Activated T-cell treated with anti-CD3 and anti-CD28 coated beads, Interleukin-2, amount 50 U/mL, for 24 hours (primary cell): Measurements from ENCODE around the gene CCDC39.

Experiments
- DNase-seq: peaks from one replicate; pipeline ENCODE4 v3.0.0-alpha.2; 2020
- H3K27ac Mint-ChIP-seq: 2 replicates; pipeline ENCODE4 v1.8.0; 2020; ENCODE audit warnings: mild to moderate bottlenecking, mixed read lengths
- H3K27me3 Mint-ChIP-seq: 2 replicates; pipeline ENCODE4 v1.8.0; 2020; ENCODE audit warnings: mixed read lengths
- H3K36me3 Mint-ChIP-seq: 2 replicates; pipeline ENCODE4 v1.8.0; 2020; ENCODE audit warnings: low read depth, mixed read lengths
- H3K4me1 Mint-ChIP-seq: 2 replicates; pipeline ENCODE4 v1.8.0; 2020; ENCODE audit warnings: low read depth, mixed read lengths
- H3K4me3 Mint-ChIP-seq: 2 replicates; pipeline ENCODE4 v1.8.0; 2020; ENCODE audit warnings: mild to moderate bottlenecking, moderate library complexity, mixed read lengths
- H3K9me3 Mint-ChIP-seq: 2 replicates; pipeline ENCODE4 v1.8.0; 2020; ENCODE audit warnings: mixed read lengths

Gene CCDC39

DNA sequence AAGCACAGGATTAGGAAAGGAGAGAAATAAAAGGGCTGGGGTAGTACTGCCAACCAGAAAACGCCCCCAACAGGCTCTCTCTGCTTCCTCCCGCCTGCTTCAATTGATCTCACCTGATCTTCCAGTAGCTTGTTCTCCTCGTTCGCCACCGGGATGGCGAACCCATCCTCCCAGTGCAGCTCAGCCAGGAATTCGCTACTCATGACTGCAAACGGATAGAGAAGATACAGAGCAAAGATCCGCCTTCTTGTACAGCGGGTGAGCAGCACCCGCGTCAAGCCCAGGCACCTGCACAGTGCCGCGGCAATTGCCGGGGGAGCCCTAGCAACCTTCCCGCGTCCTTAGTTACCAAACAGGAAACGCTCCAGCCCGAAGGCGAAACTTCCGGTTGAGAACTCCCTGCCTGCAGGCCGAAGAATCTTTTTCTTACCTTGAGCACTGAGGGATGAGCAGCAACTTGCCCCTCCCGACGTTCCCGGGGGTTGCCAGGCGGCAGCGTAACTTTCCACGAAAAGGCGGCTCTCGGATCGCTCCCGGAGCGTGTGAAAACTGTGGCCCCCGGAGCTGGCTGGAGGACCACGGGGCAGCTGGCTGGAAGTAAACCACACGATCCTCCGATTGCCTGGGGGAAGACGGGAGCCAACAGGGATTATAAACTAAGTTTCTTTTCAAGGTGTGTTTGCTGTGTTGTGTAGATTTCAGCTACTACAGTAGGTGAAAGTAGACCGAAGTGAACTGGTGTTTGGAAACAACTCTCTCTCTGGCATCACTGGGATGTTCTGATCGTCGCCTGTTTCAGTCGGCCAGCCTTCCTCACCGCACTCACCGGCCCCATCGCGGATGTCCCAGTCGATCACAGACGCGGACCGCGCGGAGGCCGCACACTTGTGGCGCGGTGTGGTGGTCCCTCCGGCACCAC, at the start of gene CCDC39:
CCDC39 (minus strand) TSS at position 312 of the 919 bp plus-strand sequence; CDS start at position 203, 109 bp downstream.
- peak; percentile 81 for DNase-seq
- peaks cover 3% of the 10 kb centered on the region for H3K36me3 Mint-ChIP-seq
- peak within 1 kb of the TSS; percentile 85 for H3K4me3 Mint-ChIP-seq
- no peaks in the 10 kb centered on the region for H3K9me3 Mint-ChIP-seq
- peaks cover 67% of the 10 kb centered on the region for H3K27me3 Mint-ChIP-seq
- H3K27ac Mint-ChIP-seq = peak within 1 kb of the TSS; percentile 57
- peaks cover 21% of the 10 kb centered on the region for H3K4me1 Mint-ChIP-seq

DNA sequence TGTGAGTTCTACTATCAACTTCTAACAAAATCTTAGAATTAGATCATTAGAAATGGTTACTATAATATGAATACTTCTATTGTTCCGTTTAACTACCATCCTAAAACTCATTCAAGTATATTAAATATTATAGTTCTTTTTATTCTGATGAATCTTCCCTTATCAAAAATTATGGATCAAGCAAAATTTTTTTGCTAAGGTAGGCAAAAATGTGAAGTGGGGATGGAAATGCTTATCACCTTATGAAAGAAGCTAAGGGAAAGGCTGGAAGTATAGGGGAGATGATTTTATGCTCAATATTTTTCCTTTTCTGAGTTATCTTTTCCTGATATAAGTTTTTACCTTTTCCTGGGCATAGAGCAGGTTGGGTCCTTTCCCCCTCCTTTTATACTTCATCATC, 40.7 kb upstream of the CCDC39 start:
- H3K36me3 Mint-ChIP-seq = no peaks in the 10 kb centered on the region
- no peak overlapping the region for H3K27ac Mint-ChIP-seq
- peaks cover 2% of the 10 kb centered on the region for H3K9me3 Mint-ChIP-seq
- no peak overlapping the region for H3K4me3 Mint-ChIP-seq
- H3K4me1 Mint-ChIP-seq = no peaks in the 10 kb centered on the region
- H3K27me3 Mint-ChIP-seq = peaks cover 4% of the 10 kb centered on the region
- DNase-seq = no peak

DNA sequence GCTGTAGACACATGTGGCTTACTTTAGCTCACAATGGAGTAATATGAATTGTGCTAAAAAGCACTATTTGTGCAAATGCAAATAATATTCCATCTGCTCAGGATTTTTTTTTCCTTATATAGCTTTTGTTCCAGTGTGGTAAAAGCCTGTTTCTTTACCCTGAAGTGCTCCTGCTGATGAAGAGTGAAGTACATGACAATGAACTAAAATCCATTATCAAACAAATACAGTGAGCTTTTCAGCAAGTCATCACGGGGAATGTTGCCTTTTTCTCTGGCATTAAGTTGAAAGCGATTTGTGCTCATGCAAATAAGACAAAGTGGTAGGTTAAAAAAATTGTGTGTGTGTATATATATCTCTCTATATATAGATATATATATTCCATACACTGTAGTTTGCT, 28.6 kb upstream of the CCDC39 start:
- Mint-ChIP-seq H3K36me3 (no peaks in the 10 kb centered on the region), H3K27me3 (peaks cover 13% of the 10 kb centered on the region), H3K4me3 (no peak overlapping the region), H3K27ac (no peak overlapping the region), H3K9me3 (no peaks in the 10 kb centered on the region), H3K4me1 (no peaks in the 10 kb centered on the region)
- DNase-seq = no peak

DNA sequence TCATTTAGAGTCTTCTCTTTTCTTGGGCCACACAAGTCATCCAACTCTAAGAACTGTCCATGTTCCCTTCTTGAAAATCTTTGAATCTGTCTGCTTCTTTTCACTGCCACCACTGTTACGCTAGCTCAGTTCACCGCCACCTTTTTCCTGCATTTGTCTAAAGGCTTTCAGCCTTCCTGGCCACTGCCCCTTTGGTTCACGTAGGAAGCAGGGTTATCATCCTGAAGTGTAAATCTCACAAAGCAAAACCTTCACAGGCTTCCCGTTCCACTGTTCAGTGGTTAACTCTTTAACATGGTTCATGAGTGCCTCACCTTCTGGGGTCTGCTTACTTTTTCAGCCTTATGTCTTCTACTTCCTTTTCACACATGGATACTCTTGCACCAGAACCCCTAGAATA, 26.3 kb upstream of the CCDC39 start:
- DNase-seq = no peak
- peaks cover 29% of the 10 kb centered on the region for H3K27me3 Mint-ChIP-seq
- H3K9me3 Mint-ChIP-seq = no peaks in the 10 kb centered on the region
- H3K27ac Mint-ChIP-seq = no peak overlapping the region
- no peaks in the 10 kb centered on the region for H3K4me1 Mint-ChIP-seq
- no peaks in the 10 kb centered on the region for H3K36me3 Mint-ChIP-seq
- no peak overlapping the region for H3K4me3 Mint-ChIP-seq

DNA sequence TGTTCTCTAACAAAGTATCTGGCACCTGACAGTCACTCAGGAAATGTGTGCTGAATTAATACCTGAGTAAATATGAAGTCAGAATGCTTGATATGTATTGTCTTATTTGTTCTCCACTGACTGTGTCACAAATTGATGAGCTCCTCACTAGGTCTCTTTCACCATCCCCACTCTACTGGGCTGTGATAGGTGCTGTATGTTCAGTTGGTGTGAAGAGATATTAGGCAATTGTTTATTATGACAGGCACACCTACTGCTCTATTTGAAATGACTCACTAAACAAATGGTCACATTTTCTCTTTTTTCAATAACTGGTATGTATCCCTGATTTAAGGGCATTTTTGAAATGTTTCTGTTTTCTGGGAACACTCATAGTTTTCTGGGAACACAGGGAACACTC, 25.2 kb upstream of the CCDC39 start:
- Mint-ChIP-seq H3K36me3 (no peaks in the 10 kb centered on the region), H3K27me3 (peaks cover 36% of the 10 kb centered on the region), H3K4me3 (no peak overlapping the region), H3K4me1 (no peaks in the 10 kb centered on the region), H3K9me3 (no peaks in the 10 kb centered on the region), H3K27ac (no peak overlapping the region)
- DNase-seq = no peak

DNA sequence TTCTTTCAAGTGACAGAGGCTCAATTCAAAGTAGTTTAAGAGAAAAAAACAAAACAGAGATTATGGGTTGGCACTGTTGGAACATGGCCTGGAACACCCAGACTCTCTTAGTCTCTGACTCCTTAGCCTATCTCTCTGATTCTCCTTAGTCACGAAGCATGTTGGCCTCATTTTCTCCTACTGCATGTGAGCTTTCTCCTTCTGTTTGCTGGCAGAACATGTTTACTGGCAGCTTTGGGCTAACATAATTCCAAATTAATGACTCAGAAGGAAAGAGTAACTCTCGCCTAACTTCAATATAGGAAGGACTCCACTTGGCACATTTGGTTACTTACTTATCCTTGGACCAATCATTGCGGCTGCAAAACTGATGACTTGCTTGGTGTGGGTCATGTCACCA, 21.7 kb upstream of the CCDC39 start:
- Mint-ChIP-seq H3K27ac (no peak overlapping the region), H3K27me3 (peaks cover 52% of the 10 kb centered on the region), H3K4me1 (no peaks in the 10 kb centered on the region), H3K4me3 (no peak overlapping the region), H3K9me3 (no peaks in the 10 kb centered on the region), H3K36me3 (no peaks in the 10 kb centered on the region)
- no peak for DNase-seq

DNA sequence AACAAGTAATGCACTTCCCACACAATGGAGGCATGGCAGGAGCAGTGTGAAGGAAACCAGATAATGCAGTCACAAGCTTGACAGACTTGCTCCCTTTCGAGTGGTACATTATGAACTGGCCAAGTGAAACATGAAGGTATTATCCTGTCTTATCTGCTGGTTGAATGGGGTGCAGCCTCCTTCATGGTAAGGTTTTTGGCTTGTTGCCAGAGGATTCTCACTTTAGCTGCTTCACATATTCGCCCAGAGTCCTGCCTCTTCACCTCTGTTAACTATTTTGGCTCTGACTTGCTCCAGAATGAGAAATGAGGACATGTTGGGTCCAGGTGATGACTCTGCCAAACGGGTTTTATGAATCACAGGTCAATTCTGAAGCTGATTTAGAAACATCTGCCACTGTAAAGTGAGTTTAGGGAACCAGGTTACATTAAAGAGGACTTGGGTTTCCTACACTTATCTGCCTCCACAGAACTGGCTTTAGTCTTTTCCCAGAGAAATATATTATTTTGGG, 19.5 kb upstream of the CCDC39 start:
- Mint-ChIP-seq H3K4me3 (no peak overlapping the region), H3K4me1 (no peaks in the 10 kb centered on the region), H3K9me3 (no peaks in the 10 kb centered on the region), H3K27me3 (peaks cover 43% of the 10 kb centered on the region), H3K36me3 (no peaks in the 10 kb centered on the region), H3K27ac (no peak overlapping the region)
- no peak for DNase-seq

DNA sequence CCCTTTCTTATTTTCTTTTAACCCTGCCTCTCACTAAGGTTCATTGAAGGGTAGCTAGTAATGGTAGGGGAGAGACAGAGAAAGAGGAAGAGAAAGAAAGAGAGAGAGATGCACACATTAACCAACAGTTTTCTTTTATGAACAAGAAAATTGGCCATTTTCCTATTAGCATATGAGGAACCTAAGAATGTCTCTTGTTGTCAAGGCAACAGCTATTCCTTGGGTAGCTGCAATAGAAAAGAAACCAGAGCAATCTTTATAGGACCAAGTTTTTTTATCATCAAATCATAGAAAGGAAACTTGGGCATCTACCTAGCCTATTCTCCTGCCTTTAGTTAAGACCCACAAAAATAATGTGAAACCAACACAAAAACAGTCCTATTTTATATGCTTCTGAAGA, 15.0 kb upstream of the CCDC39 start:
- Mint-ChIP-seq H3K9me3 (no peaks in the 10 kb centered on the region), H3K4me1 (no peaks in the 10 kb centered on the region), H3K27me3 (peaks cover 32% of the 10 kb centered on the region), H3K4me3 (no peak overlapping the region), H3K36me3 (no peaks in the 10 kb centered on the region), H3K27ac (no peak overlapping the region)
- no peak for DNase-seq

DNA sequence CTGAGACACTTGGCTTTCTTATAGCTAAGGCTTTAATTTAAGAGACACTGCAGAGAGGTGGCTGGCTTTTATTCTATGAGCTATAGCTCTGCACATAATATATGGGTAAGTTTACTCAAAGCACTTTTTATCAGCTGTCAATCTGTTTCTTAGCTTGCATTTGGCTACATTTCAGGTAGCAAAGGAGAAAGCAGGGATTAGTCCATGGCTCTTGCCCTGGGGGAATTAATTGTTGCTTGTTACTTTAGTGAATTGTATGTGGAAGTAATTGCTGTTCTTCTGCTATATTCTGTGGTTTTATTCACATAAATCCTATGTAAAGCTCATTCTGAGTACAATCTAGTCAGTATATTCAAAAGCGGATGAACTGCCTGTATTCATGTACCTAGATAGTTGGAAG, 14.4 kb upstream of the CCDC39 start:
- no peaks in the 10 kb centered on the region for H3K36me3 Mint-ChIP-seq
- no peaks in the 10 kb centered on the region for H3K9me3 Mint-ChIP-seq
- no peaks in the 10 kb centered on the region for H3K4me1 Mint-ChIP-seq
- H3K27ac Mint-ChIP-seq = no peak overlapping the region
- H3K4me3 Mint-ChIP-seq = no peak overlapping the region
- peaks cover 27% of the 10 kb centered on the region for H3K27me3 Mint-ChIP-seq
- no peak for DNase-seq

DNA sequence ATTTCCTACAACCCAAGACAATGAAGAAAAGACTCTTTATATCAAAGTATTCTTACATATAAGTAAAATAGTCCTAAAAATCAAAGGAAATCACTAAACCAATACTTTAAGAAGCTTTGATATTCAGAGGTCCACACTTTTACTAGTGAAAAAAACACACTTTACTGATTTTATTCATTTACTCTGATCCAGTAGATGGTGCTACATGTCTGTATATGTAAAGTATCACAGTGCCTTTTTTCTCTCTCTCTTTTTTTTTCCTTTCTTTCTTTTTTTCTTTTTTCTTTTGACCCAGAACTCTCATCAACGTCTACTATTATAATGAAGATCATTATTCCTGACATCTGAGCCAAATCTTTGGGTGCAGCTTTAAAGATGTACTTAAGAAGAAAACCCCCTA, 10.8 kb upstream of the CCDC39 start:
- H3K9me3 Mint-ChIP-seq = no peaks in the 10 kb centered on the region
- H3K4me1 Mint-ChIP-seq = no peaks in the 10 kb centered on the region
- H3K36me3 Mint-ChIP-seq = no peaks in the 10 kb centered on the region
- DNase-seq = no peak
- peaks cover 29% of the 10 kb centered on the region for H3K27me3 Mint-ChIP-seq
- no peak overlapping the region for H3K27ac Mint-ChIP-seq
- H3K4me3 Mint-ChIP-seq = no peak overlapping the region

DNA sequence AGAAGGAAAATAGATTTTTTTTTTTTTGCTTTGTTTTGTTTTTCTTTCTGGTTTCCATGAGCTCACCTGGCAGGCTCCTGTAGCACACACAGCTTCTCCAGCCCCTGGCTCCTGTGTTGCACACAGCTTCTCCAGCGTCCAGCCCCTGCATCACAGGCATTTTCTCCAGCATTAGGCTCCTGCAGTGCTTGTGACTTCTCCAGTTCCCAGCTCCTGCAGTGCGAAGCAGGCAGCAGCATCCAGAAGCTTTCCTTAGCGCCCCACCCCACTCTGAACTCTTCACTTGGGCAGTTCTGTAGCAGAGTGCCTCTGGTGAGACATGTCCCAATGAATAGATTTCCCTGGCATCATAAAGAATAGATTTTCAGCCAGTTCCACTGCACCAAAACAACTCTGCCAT, 5.5 kb upstream of the CCDC39 start:
- DNase-seq = no peak
- peaks cover 5% of the 10 kb centered on the region for H3K4me1 Mint-ChIP-seq
- H3K27ac Mint-ChIP-seq = no peak overlapping the region
- H3K36me3 Mint-ChIP-seq = no peaks in the 10 kb centered on the region
- H3K9me3 Mint-ChIP-seq = no peaks in the 10 kb centered on the region
- no peak overlapping the region for H3K4me3 Mint-ChIP-seq
- peaks cover 47% of the 10 kb centered on the region for H3K27me3 Mint-ChIP-seq

DNA sequence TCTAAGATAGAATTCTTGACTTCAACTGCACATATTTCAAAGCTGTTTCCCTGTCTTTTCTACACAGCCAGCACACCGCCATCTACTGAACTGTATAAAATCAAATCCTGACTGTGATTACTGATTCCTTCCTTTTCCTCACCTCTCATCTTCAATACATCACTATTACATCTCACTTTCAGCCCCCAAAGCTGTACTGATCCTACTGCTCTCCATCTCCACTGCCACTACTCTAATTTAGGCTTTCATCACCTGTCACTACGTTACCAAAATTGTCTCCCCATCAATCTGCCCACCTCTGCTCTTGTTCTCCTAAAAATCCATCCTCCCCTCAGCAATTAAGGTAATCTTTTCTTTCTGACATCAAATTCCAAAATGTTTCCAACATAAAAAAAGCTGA, 4.5 kb upstream of the CCDC39 start:
- Mint-ChIP-seq H3K9me3 (no peaks in the 10 kb centered on the region), H3K27ac (no peak overlapping the region), H3K4me3 (no peak overlapping the region), H3K27me3 (peaks cover 53% of the 10 kb centered on the region), H3K36me3 (peaks cover 3% of the 10 kb centered on the region), H3K4me1 (peaks cover 15% of the 10 kb centered on the region)
- no peak for DNase-seq

DNA sequence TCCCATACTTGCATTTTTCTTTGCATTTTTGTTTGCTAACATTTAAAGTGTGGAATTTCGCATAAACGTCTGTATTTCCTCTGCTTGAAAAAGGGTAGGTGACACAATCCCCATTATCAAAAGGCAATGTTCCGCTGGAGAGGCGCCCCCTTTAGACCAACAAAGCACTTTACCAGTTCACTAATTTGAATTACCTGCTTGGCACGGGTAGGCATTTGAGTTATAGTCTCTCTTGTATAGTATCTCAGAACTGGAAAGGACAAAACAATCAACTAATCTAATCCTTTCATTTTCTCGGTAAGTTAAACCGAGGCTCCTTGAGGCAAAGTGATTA, 775 bp upstream of the CCDC39 start:
- Mint-ChIP-seq H3K4me3 (peak overlapping the region; percentile 85), H3K4me1 (peaks cover 21% of the 10 kb centered on the region), H3K36me3 (peaks cover 3% of the 10 kb centered on the region), H3K27ac (peak overlapping the region; percentile 16), H3K27me3 (peaks cover 65% of the 10 kb centered on the region), H3K9me3 (no peaks in the 10 kb centered on the region)
- no peak for DNase-seq

DNA sequence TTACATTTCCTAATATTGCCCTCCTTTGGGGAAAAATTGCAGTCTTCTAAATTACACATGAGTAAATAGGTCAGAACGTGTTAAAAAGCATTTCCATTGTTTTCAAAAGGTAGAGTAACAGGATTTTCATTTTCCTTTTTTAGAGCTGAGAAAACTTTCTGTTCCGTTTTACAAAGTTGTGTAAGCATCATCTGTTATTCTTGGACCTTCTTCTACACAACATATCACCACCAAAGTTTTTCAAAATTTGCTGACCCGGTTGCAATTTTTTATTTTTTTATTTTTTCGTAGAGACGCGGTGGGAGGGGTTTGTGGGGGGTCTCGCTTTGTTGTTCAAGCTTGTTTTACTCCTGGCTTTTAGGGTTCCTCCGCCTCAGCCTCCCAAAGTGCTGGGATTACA, 1.1 kb downstream of the CCDC39 start:
- peaks cover 21% of the 10 kb centered on the region for H3K4me1 Mint-ChIP-seq
- H3K4me3 Mint-ChIP-seq = no peak overlapping the region
- peaks cover 67% of the 10 kb centered on the region for H3K27me3 Mint-ChIP-seq
- no peak overlapping the region for H3K27ac Mint-ChIP-seq
- H3K9me3 Mint-ChIP-seq = no peaks in the 10 kb centered on the region
- no peak for DNase-seq
- peaks cover 3% of the 10 kb centered on the region for H3K36me3 Mint-ChIP-seq

DNA sequence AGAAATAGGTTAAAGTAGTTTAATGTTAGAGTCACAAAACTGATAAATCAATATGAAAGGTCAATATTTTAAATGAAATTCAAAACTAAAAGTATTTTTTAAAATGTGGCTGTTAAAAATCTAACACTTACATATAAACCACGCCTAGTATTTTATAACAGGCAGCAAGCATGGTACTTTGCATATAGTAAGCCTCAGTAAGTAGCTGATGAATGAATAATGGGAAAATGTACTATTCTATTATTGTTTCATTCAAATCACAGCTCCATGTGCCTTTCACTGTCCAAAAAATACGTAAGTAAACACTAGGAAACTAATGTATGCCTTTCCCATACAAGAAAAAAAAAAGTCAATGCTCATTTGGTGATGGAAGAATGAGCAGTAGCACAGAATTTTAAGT, 17.8 kb downstream of the CCDC39 start:
- no peaks in the 10 kb centered on the region for H3K36me3 Mint-ChIP-seq
- H3K4me3 Mint-ChIP-seq = no peak overlapping the region
- H3K4me1 Mint-ChIP-seq = no peaks in the 10 kb centered on the region
- peaks cover 26% of the 10 kb centered on the region for H3K27me3 Mint-ChIP-seq
- H3K9me3 Mint-ChIP-seq = no peaks in the 10 kb centered on the region
- H3K27ac Mint-ChIP-seq = no peak overlapping the region
- no peak for DNase-seq
